GM19035 (cell line): Measurements from ENCODE around the gene TEX51.

Source experiments
- ATAC-seq: cut with Tn5 transposase; IDR thresholded peaks from one replicate; pipeline ENCODE4 v1.9.1; 2021; ENCODE audit not compliant: unreplicated experiment

TEX51 gene

DNA sequence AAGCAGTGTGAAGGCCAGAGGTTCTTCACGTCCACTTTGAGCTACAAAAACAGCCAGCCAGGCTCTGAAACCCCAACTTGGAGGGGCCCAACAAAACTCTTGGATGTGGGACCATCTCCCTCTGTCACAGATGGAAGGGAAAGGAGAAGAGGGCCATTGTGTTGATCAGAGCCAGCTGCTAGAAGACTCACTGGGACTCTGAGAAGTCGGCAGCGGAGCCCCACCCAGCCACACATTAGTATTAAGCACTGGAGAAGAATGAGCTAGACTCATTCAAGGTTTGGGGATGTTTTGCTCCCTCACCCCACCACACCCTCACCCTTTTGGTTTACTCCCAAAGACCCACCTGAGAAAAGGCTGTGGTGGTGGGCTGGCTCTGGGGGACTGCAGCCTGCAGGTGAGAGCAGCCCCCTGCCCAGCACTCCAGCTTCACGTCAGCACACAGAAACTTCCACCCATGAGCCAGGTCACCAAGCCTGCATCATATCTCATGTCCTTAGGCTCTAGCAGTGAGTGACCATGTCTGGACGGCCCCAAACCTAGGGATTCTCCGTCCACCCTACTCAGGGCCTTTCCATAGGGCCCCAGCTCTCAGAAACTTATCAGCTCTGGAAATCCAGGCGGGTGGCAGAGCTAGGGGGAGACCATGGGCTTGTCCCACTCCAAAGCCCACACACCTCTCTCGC, 12.6 kb downstream of the TEX51 start:
- ATAC-seq = no peak

- ATAC-seq = no peak
Measured at GRCh38 chr2:126912201-126912600, 13.5 kb downstream of the TEX51 start.

DNA sequence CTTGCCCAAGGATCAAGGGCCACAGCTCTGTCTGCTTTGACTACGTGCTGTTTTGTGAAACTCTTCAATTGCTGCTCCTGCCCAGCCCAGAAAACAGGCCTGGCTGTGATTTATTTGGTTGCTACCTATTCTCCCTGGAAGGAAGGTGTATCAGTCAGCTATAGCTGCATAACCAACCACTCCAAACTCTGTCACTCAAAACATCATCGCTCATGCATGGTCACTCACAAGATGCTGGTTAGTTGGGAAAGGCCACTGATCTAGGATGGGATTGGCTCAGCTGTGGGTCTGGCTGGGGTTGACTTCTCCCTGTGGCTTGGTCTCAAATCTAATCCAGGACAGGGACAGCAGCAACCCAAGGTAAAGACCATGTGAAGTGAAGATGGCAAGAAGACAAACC, 14.6 kb downstream of the TEX51 start:
- no peak for ATAC-seq

DNA sequence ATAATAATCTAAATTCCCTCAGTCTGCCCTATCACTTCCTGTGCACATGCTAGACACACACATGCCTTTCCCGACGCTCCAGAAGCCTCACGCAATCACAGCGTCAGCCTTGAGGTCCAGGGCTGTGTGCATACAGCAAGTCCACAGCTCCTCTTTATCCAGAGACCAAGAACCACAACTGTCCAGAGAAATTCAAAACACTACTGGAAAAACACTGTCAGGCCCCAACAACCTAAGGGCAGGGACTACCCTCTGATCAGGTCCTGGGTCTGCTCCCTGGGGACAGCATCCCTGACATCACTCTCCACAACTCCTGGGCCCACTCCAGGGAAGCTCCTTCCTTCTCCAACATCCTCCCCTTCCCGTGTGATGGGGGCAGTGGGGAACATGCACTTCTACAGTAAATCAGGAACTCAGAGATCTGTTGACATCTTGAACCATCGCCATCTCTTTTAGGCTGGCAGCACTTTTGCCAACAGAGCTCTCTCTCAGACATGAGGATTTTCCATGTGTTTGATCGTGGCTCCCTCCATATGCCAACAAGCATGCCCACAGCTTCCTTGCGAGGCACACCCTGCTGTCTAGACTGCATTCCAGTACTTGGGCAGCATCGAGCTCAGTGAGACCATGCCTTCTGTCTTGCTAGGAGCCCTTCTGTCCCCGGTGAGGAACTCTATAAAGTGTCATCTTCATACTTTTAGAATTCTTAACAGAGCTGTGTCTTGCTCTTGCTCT, 15.4 kb downstream of the TEX51 start:
- no peak for ATAC-seq

DNA sequence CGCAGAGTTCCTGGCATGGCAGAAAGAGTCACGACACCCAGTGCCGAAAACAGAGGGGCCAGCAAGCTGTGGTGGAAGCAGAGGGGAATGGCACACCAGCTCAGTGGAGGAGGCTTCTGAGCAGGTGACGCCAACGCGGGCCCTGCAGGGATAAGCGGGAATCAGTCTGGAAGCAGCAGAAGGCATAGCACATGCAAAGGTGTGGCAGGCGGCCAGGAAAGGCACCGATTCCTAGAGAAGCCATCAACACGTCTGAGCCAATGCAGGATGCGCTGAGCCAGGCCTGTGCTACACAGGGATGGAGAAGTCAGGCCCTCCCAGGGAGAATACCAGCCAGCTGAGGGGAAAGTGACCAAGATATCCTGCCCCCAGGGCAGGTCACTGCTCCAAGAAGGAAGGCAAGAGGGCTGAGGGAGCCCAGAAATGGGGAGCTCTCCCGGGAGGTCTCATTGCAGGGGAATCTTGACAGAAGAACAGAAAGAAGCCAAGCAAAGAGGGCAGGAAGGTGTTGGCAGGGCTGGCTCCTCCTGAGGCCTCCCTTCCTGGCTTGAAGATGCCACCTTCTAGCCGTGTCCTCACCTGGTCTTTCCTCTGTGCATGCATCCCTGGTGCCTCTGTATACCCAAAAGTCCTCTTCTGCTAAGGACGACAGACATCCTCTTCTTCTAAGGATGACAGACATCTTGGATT, 16.3 kb downstream of the TEX51 start:
- ATAC-seq = no peak

GRCh38 chr2:126915903-126916302, 17.2 kb downstream of the TEX51 start:
- ATAC-seq = no peak

- no peak for ATAC-seq
Measured at GRCh38 chr2:126916744-126917143, 18.1 kb downstream of the TEX51 start.

DNA sequence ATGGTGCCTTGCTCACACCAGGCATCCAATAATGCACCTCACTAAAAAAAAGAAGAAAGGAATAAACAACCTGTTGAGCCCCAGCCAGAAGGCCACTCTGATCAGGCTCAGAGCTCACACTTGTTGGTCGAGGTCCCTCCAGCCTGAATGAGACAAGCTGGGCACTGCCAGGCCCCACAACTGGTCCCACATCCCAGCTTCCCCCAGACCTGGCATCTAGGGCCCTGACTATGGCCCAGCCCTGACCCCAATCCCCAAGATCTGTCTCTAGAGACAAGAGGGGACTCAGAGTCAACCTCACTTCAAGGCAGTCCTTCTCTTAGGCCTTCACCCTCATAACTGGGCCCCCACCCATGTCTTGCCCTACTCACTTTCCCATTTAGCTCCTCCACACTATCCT, 22.4 kb downstream of the TEX51 start:
- ATAC-seq = no peak

DNA sequence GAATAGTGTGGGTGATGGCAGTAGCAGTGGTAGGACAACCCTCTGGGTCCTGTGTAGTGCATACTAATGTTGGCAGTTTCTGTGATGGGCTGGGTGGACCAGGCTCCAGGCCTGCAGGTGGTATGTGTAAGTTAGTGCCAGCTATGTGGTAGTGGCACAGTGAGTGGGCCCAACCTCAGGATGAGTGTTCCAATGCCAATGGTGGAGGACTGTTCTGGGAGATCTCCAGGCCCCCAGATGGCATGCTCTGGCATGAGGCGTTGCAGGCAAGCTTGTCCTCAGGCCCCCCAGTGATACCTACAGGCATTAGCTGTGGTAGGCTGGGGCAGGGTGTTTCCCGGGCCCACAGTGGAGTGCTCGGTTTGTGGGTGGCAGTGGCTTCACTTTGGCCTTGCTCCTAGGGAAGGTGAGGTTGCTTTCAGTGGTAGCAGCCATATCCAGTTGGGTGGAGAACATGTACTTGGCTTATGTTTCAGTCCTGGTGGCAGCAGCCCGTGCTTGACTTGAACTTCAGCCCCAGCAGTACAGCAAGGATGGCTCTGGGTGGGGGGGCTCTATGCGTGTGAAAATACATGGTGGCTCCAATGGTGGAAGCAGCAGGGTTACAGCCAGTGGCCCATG, 32.4 kb downstream of the TEX51 start:
- no peak for ATAC-seq

DNA sequence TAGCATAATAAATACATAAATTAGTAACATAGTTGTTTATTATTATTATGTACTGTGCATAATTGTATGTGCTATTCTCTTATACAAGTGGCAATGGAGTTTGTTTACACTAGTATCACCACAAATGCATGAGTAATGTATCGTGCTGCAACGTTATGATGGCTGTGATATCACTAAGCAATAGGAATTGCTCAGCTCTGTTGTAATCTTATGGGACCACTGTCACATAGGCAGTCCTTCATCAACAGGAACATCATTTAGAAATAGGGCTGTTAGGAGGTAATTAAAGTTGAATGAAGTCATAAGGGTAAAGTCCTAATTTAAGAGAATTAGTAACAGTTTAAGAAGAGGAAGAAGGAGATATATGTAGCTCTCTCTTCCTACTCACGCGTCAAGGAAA, 33.8 kb downstream of the TEX51 start:
- ATAC-seq = no peak

DNA sequence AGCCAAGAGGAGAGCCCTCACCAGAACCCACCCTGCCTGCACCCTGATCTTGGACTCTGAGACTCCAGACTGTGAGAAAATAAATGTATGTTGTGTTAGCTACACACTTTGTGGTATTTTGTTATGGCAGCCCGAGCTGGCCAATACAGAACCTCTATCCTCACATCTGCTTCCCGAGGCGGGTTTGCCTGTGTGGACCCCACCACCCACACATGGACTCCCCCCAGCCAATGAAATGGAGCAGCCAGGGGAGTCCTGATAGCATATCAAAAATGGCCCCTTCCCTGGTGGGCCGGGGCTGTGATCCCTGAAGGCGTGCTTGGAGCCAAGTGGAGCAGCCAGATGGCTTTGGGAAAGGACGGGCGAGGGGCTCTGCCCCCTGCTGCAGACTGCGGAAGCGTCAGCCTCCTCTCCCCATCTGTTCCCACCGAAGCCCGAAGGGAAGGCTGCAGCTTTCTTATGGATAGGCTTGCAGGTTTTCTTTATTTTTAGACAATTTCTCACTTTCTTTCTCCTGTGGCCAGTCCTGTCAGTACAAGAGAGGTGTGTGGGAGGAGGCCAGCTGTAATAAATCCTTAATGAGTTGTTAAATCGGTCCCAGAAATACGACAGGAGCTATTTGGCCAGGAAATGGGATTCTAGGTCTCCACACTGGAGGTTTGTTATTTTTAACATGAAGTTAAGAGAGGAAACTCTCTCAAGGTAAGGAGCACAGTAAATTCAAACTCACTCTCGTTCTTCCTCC, 34.4 kb downstream of the TEX51 start:
- ATAC-seq = no peak

DNA sequence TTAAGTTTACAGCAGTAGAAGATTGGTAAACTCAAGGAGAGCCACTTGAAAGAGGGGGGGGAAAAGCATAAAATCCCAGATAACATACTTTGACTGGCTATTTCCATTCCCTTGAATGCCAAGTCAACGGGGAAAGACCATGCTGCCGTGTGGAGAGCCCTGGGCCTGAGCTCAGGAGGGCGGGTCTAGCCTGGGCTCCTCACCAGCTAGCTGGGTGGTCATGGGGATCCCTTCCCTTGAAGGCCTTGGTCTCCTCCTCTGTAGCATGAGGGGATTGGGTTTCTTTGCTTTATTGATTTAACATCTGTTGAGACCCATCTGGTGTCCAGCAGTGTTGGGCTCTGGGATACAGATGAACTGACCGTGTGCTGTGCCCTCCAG, 35.0 kb downstream of the TEX51 start:
- no peak for ATAC-seq

DNA sequence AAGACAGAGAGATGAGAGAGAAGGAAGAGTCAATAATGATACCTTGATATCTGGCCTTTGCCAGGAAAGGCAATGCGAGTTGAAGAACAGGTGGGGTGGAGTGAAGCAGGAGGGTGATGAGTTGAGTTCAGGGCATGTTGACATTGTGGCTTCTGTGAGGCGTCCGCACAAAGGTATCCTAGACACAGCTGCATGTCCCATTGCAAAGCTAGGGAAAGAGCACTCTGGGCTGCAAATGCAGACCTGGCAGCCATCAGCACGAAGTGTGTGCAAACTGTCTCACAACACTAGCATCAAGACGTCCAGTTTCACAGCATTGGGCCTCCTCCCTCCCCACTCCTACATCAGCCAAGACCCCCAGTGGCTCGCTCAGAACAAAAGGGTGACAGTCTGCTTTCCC, 36.1 kb downstream of the TEX51 start:
- no peak for ATAC-seq

GRCh38 chr2:126935774-126936173, 37.1 kb downstream of the TEX51 start:
- ATAC-seq = no peak

DNA sequence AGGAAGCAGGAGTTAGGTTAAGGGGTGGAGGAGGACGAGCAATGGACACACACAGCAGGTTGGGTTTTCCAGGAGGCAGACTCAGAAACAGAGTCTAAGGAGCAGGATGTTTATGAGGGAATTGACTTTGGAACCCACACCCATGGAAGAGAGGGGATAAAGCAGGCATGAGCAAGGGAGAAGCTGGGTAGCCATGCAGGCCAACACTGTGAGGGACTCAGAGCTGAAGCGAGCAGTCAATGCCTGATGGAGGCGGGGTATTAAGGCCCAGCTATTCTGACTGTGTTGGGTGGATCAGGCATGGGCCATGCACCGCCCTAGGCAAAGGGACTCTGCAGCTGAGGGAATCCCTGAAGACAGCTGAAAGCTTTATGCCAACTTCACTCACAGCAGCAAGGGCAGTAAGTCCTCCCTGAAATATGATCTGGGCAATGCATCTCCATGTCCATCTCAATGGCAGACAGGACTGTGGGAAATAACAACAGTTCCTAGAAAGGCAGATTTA, 37.6 kb downstream of the TEX51 start:
- ATAC-seq = no peak

- no peak for ATAC-seq
Measured at GRCh38 chr2:126940331-126940730, 41.6 kb downstream of the TEX51 start.

DNA sequence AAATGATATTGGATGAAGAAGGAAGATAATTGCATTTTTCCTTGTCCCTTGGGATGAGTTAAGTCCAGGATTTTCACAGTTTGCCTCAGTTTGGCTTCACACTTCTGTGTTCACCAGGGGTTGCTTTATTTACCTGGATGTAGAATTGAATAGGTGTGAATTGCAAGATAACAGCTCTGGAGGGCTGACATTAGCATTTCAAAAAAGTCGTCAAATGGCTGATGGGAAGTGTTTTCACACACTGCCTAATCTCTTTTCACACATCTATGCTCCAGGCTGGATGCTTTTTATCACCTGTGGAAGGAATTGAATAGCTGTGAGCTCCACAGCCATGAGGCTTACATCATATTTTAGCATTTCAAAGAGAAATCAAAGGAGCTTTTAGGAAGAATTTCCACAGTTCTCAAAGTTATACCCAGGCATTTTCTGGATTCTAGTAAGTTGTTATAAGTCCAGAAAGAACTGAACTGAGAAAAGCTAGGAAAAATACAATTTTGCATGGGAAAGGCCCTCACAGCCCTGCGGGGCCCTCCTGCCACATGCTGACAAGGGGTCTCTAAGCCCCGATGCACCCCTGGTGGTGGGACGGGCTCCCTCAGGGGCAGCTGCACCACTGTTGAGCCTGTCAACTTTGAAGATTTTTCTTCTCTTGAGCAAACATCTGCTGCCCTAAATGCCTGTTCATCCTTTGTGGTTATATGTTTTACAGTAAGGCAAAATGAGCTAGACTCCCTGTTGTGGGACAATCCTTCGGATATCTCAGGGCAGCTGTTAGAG, 43.9 kb downstream of the TEX51 start:
- ATAC-seq = no peak

GRCh38 chr2:126943612-126944348, 45.1 kb downstream of the TEX51 start:
- no peak for ATAC-seq

- ATAC-seq = no peak
Measured at GRCh38 chr2:126945118-126945517, 46.4 kb downstream of the TEX51 start.
